ENCODE data around the gene RGS7.

GRCh38 chr1:240927821-240928220 is 429.2 kb downstream of the RGS7 start:
- TF ChIP-seq POLR2AphosphoS5 (IDR thresholded peaks at IDR 0.05) (no peak), EP300 (IDR thresholded peaks at IDR 0.05) (no peak), POLR2A (IDR thresholded peaks at IDR 0.05; ENCODE audit: low read depth) (no peak)

All from esophagus muscularis mucosa (tissue), 3 donors.